Erythroblast (primary cell): ENCODE measurements around the gene KMO.

Source experiments
- GATA1 ChIP-seq: IDR thresholded peaks from 2 replicates; pipeline ENCODE4 v1.6.1; 2011; ENCODE audit warnings: low read depth, mild to moderate bottlenecking, control low read depth, low read length, moderate library complexity
- POLR2A ChIP-seq: IDR thresholded peaks from 2 replicates; pipeline ENCODE4 v1.6.1; 2011; ENCODE audit warnings: mild to moderate bottlenecking, low read length

- TF ChIP-seq POLR2A (no peak), GATA1 (no peak)
These were observed 24.9 kb downstream of the KMO start for GRCh38 chr1:241557031-241557430.
